ENCODE data around the gene TRPM8. TPM values are rescaled to one million over a fixed set of nuclear protein-coding genes. Genes with fewer than 3 reads are reported as not detected.

Gene TRPM8
- total RNA-seq, 1 experiment from 2014 or later: not detected

DNA sequence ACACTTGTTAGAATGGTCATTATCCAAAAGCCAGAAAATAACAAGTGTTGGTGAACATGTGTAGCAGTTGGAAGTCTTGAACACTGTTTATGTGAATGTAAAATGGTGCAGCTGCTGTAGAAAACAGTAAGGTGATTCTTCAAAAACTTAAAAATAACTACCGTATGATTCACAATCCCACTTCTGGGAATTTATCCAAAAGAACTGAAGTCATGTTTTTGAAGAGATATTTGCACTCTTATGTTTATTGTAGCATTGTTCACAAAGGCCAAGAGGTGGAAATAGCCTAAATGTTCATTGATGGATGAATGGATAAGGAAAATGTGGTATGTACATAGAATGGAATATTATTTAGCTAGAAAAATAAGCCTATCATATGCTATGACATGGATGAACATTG is 127.0 kb downstream of the TRPM8 start:
- no peak for DNase-seq (ENCODE audit: low spot score)

DNA sequence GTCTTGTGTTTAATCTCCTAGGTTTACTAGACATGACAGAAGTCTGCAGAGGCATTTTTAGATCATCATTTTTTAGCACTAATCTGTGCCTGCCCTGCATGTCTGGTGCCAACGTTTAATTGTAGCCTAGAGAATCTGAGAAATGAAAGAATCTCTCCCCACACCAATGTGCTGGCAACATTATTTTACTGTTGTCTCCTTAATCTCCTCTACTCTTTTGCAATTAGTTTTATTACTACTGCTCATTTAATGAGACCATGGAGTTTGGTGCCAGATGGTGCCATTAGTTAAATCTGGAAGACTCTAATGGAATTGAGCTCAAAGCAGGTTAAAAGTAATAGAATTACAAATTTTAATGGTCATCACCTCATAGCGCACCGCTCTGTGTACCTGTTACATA is 129.3 kb downstream of the TRPM8 start:
- no peak for DNase-seq (ENCODE audit: low spot score)

DNA sequence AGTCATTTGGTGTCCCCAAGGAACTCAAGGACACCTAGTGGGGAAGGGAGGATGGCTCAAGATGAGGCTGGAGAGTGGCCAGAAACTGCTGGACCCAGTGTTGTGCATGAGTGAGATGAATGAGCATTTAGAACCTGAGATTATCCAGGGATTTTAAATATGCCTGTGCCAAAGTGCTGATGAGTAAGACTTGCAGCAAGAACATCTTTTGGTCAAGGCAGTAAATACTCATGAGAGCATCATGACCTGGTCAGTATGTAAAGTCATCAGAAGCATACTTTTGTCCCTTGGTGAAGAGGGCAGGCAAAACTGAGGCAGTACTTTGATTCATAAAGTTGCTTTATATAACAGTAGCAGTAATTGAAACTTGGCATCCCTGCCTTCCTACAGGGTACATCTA is 130.2 kb downstream of the TRPM8 start:
- DNase-seq (ENCODE audit: low spot score): no peak

DNA sequence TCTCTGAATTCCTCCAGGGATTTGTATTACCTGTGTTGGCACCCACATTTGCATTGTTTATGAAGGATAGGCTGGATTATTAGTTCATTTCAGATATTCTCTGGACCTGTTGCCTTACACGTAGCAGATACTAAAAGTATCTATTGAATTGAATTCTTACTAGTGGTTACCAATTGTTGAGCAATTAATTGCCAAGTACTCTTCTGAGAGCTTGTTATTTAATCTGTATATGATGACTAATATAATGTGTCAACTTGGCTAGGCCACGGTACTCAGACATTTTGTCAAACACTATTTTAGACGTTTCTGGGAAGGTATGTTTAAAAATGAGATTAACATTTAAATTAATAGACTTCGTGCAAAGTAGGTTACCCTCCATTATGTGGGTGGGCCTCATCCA is 130.9 kb downstream of the TRPM8 start:
- DNase-seq (ENCODE audit: low spot score): no peak

DNA sequence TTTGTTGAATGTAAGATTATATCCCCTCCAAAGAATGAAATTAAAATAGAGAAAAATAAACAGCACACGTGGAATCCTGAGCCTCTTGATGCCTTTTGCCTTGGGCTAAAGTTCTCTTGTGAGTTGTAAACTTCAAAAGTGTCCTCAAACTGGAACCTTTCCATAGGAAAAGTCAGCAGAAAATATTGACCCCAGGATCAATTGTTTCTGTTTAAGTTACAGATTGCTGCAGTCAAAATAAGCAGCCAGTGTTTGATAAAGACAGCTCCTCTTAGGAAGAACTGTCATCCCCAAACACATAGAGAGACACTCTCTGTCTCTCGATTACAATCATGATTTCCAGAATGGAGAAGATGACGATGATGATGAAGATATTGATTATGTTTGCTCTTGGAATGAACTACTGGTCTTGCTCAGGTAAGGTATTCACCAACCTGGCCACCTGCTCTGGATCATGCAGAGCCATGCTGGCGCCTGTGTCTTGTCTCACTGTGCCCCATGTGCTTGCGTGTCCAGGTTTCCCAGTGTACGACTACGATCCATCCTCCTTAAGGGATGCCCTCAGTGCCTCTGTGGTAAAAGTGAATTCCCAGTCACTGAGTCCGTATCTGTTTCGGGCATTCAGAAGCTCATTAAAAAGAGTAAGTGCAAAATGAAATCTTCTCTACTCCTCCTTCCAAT is 133.4 kb downstream of the TRPM8 start, which contains the start of gene SPP2:
Gene SPP2, plus strand, starts transcription at position 248 of the 681 bp plus-strand sequence. Its CDS starts 85 bp downstream, at position 333.
- DNase-seq (ENCODE audit: low spot score): no peak

DNA sequence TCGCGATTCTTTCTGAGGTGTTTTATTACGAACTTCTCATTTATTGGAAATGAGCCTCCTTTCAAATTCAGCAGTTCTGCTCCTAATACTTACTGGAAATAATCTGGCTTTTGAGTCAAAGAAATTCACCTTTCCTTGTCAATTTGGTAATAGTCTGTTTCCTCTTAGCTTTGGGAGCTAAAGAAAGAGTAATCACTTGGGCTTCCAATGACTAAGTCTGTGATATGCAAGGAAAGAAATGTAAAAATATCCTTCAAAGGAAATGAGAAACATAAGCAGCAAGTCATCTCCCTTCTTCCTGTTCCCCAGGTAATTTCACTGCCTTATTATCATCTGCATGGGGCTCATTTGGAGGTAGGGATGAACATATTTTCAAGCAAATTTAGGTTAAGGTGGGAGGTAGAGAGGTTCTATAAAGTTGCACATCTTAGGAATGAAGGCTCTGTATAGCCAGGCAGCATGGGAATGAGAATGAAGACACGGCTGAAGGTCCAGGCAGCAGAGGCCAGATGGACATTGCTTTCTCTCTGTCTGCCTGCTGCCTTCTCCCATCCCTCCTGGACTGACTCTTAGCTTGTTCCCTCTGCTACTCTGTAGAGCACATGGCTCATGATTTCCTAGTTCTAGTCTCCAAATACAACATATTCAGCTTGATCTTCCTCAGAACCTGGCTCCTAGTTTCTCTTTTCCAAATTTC is 134.3 kb downstream of the TRPM8 start:
- DNase-seq (ENCODE audit: low spot score): no peak

DNA sequence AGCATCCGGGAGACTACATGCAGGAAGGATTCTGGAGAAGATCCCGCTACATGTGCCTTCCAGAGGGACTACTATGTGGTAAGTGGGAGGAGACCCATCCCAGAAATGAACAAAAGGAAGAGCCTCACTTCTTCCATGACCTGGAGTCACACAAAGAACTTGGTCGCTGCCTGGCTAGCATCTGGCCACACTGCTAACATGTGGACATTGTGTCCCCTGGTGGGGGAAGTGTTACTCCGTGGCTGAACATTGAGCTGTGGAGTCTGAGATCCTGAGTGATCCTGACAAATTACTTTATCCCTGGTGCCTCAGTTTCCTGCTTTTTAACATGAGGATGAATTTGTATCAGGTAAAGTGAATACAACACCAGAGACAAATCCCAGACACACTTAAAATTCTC is 141.7 kb downstream of the TRPM8 start:
- no peak for DNase-seq (ENCODE audit: low spot score)

DNA sequence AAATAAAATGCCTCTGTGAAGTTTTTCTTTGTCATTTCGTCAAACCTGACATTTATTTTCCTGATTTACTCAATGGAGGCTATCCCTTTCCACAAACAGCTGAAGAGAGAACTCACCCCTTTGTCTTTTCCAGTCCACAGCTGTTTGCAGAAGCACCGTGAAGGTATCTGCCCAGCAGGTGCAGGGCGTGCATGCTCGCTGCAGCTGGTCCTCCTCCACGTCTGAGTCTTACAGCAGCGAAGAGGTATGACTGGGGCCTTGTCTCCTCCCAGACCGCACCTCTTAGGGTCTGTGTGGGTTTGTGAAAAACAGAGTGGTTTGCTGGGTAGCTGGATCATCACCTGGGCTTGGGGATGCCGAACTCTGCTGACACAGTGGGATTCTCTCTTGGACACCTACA is 143.1 kb downstream of the TRPM8 start:
- no peak for DNase-seq (ENCODE audit: low spot score)

DNA sequence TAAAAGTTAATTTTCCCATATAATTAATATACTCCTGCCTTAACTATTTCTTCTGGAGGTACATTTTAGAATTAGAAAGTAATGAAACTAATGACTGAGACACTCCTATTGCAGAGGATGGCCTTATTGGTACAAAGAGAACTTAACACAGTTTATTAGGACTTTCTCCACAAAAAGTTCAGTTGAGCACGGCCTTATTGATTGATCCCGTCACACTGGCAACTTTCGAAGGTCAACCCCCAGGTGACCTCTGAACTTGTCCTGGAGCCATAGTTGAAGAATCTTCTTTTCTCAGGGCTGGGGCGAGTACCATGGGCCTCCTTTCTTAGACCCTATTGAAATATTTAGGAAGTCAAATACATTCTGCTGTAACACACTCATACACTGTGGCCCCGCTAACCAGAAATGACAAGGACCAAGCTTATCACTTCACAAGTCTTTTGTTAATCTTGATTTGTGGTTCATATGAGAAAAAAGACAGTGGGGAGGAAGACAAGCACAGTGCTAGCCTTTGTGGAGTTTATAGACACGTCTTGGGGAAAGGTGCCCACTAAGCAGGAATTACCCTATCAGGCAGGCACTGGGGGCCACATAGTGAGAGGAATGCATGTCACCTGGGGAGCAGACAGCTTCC is 144.6 kb downstream of the TRPM8 start:
- DNase-seq (ENCODE audit: low spot score): no peak

DNA sequence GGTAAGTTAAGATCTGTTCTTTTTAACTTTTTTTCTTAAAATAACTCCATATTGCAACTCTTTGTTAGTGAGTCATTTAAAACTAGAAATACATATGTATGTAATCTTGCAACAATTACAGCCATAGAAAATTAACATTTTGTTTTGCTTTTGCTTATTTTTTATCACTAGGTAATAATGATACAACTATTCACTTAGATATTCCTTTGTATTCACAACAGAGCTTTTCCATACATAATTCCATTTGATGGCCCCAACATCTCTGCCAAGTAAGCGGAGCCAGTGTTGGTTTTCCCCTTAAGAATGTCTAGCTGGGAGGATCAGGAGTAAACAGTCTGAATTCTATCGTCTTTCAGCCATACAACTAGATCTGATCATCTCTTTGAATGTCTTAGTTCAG is 149.4 kb downstream of the TRPM8 start:
- no peak for DNase-seq (ENCODE audit: low spot score)

Other genes with a start within 250 kb of the TRPM8 start
- gene UGT1A9, start 245.5 kb upstream of the TRPM8 start, total RNA-seq (2014; rRNA removed; shearing (Covaris generic)): 3.2 and 6.7 TPM in 2 replicates
- gene UGT1A7, start 235.5 kb upstream of the TRPM8 start, total RNA-seq (2014; rRNA removed; shearing (Covaris generic)): 5.0 and 8.9 TPM in 2 replicates
- 18.3 and 24.2 TPM in 2 replicates for gene UGT1A6, start 224.5 kb upstream of the TRPM8 start, total RNA-seq (2014; rRNA removed; shearing (Covaris generic))
- 3.1 and 3.5 TPM in 2 replicates for gene UGT1A5, start 204.5 kb upstream of the TRPM8 start, total RNA-seq (2014; rRNA removed; shearing (Covaris generic))
- 3.4 and 3.9 TPM in 2 replicates for gene UGT1A4, start 198.6 kb upstream of the TRPM8 start, total RNA-seq (2014; rRNA removed; shearing (Covaris generic))
- gene UGT1A3, start 188.3 kb upstream of the TRPM8 start, total RNA-seq (2014; rRNA removed; shearing (Covaris generic)): 1.2 and 1.6 TPM in 2 replicates
- 3.2 and 3.6 TPM in 2 replicates for gene UGT1A1, start 157.1 kb upstream of the TRPM8 start, total RNA-seq (2014; rRNA removed; shearing (Covaris generic))
- gene MROH2A, start 139.0 kb upstream of the TRPM8 start, total RNA-seq (2014; rRNA removed; shearing (Covaris generic)): 2.4 and 2.8 TPM in 2 replicates
- gene HJURP, start 62.8 kb upstream of the TRPM8 start, total RNA-seq (2014; rRNA removed; shearing (Covaris generic)): 25.8 and 28.4 TPM in 2 replicates
- not detected in 2 replicates for gene SPP2, start 133.3 kb downstream of the TRPM8 start, total RNA-seq (2014; rRNA removed; shearing (Covaris generic))

All from HT-29 (cell line).